K562 (cell line): ENCODE measurements around the gene EPHX1. TPM values are rescaled to one million over a fixed set of nuclear protein-coding genes. Genes with fewer than 3 reads are reported as not detected.

Experiments
- CHD7 ChIP-seq: fragments of 200-600 bp; sonication (generic); IDR thresholded peaks from one replicate; pipeline ENCODE4 v1.6.1; 2012; ENCODE audit warnings: mild to moderate bottlenecking, low read depth, low read length, inconsistent platforms
- CSDE1 ChIP-seq, 2 experiments: fragments of 450-650 bp; IDR thresholded peaks; 2 replicates each; pipeline ENCODE4 v1.6.1; 2016; ENCODE audit warnings: mild to moderate bottlenecking in 1 of 2
- FOXM1 ChIP-seq, 2 experiments: fragments of 450-650 bp in 1 of 2; sonication (generic) in 1 of 2; formaldehyde crosslinking in 1 of 2; IDR thresholded peaks; 2 replicates each; pipeline versions ENCODE4 v1.6.1 to v1.9.0; 2017 to 2022; ENCODE audit warnings: low read depth in 2 of 2, mild to moderate bottlenecking in 2 of 2, missing genetic modification reagents in 1 of 2, moderate library complexity in 1 of 2
- HLTF ChIP-seq: fragments of 450-650 bp; IDR thresholded peaks from 2 replicates; pipeline ENCODE4 v1.6.1; 2016
- NCOA1 ChIP-seq: fragments of 450-650 bp; IDR thresholded peaks from 2 replicates; pipeline ENCODE4 v1.6.1; 2016; ENCODE audit warnings: low read depth
- RBFOX2 ChIP-seq: fragments of 200-400 bp; formaldehyde crosslinking; IDR thresholded peaks from 2 replicates; pipeline ENCODE4 v1.6.1; 2017; ENCODE audit warnings: low read depth, mild to moderate bottlenecking, low read length, moderate library complexity
- SMARCC2 ChIP-seq: fragments of 450-650 bp; IDR thresholded peaks from 2 replicates; pipeline ENCODE4 v1.6.1; 2017; ENCODE audit warnings: antibody characterized with exemption, moderate library complexity, mild to moderate bottlenecking, low read depth
- TCF3 ChIP-seq: sonication (generic); formaldehyde crosslinking; IDR thresholded peaks from 2 replicates; pipeline ENCODE4 v1.4.0; 2020; ENCODE audit warnings: mild to moderate bottlenecking, missing genetic modification reagents
- TCF7L2 ChIP-seq: fragments of 150-350 bp; IDR thresholded peaks from 2 replicates; pipeline ENCODE4 v1.6.1; 2016; ENCODE audit warnings: low read depth, mild to moderate bottlenecking, low read length, moderate library complexity
- U2AF1 ChIP-seq: fragments of 200-400 bp; formaldehyde crosslinking; optimal IDR thresholded peaks from 2 replicates; pipeline ENCODE3; 2017; ENCODE audit warnings: mild to moderate bottlenecking, low read depth, low read length, moderate library complexity
- ZBTB1 ChIP-seq: sonication (generic); formaldehyde crosslinking; IDR thresholded peaks from 2 replicates; pipeline ENCODE4 v1.8.1; 2023; ENCODE audit warnings: missing genetic modification reagents, low read depth, mild to moderate bottlenecking, borderline replicate concordance
- ZKSCAN8 ChIP-seq: fragments of 200-800 bp; sonication (Bioruptor generic); IDR thresholded peaks from 2 replicates; pipeline ENCODE4 v1.6.1; 2016; ENCODE audit warnings: missing genetic modification characterization, missing compliant biosample characterization
- ZNF184 ChIP-seq: sonication (generic); formaldehyde crosslinking; IDR thresholded peaks from 2 replicates; pipeline ENCODE4 v1.5.0; 2020; ENCODE audit warnings: missing genetic modification reagents
- ZNF316 ChIP-seq: fragments of 450-650 bp; IDR thresholded peaks from 2 replicates; pipeline ENCODE4 v1.6.1; 2016
- polyA plus RNA-seq, 8 experiments: library from polyadenylated mRNA; depleted of rRNA in 4 of 8; stranded (reverse) in 5 of 8; unstranded in 3 of 8; fragments of >200 nt; fragmentation: Nextera tagmentation in 2 of 8; fragmentation: Illumina TruSeq in 1 of 8; extraction: Ambion mirVana in 2 of 8; extraction: Trizol in 1 of 8; gene quantifications; 2 replicates each; pipeline versions ENCODE4 v1.2.1 to v1.2.3, GENCODE V29; 2011 to 2014; ENCODE audit warnings: inconsistent platforms in 1 of 8, missing spikeins in 1 of 8
- total RNA-seq, 7 experiments: library from RNA; depleted of rRNA in 6 of 7; stranded (reverse); fragments of >200 nt in 6 of 7; fragmentation: Illumina TruSeq in 2 of 7; extraction: Trizol in 2 of 7; gene quantifications; 2 replicates each; pipeline versions ENCODE4 v1.2.1 to v1.2.3, GENCODE V29; 2011 to 2021; ENCODE audit warnings: low replicate concordance in 1 of 7
- TF ChIP-seq, protein P1 (sequence below): IDR thresholded peaks from 2 replicates; pipeline ENCODE4 v1.6.1; 2016; ENCODE audit warnings: missing genetic modification characterization, missing compliant biosample characterization

The EPHX1 gene
- total and polyA plus RNA-seq, 9 of the 15 experiments (the other 6 are each of a cell fraction or from before 2014, with no cell fraction given), result 0.21 to 27.0 (median 6.7) TPM

GRCh38 chr1:225881959-225882693, 72.2 kb downstream of the EPHX1 start, which contains the start of gene TMEM63A (continued):
- TF ChIP-seq CHD7 (no peak), CSDE1 (IDR thresholded peaks at IDR 0.05) (no peak), SMARCC2 (no peak), TCF3 (CRISPR knock-in tag) (peak; percentile 8; the same call in 1 of the 2 replicates), ZNF184 (CRISPR knock-in tag) (no peak), ZKSCAN8 (CRISPR knock-in tag) (no peak), ZNF316 (no peak), HLTF (no peak), RBFOX2 (peak; percentile 92), NCOA1 (no peak), TCF7L2 (no peak), FOXM1 (IDR thresholded peaks at IDR 0.05; ENCODE audit: low read depth) (no peak), FOXM1 (CRISPR knock-in tag; IDR thresholded peaks at IDR 0.05; ENCODE audit: low read depth) (no peak), ZBTB1 (peak; percentile 83), U2AF1 (no peak)
- TF ChIP-seq, protein P1, sequence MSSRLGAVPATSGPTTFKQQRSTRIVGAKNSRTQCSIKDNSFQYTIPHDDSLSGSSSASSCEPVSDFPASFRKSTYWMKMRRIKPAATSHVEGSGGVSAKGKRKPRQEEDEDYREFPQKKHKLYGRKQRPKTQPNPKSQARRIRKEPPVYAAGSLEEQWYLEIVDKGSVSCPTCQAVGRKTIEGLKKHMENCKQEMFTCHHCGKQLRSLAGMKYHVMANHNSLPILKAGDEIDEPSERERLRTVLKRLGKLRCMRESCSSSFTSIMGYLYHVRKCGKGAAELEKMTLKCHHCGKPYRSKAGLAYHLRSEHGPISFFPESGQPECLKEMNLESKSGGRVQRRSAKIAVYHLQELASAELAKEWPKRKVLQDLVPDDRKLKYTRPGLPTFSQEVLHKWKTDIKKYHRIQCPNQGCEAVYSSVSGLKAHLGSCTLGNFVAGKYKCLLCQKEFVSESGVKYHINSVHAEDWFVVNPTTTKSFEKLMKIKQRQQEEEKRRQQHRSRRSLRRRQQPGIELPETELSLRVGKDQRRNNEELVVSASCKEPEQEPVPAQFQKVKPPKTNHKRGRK (tag), result no peak
